Esophagus muscularis mucosa (tissue), 4 donors: ENCODE measurements around the gene MTMR11. TPM values are rescaled to one million over a fixed set of nuclear protein-coding genes. Genes with fewer than 3 reads are reported as not detected.

Experiments
- DNase-seq: peaks from one replicate; pipeline ENCODE4 v3.0.0-alpha.2; 2017; ENCODE audit errors: extremely low spot score
- H3K27ac ChIP-seq, 4 donors: fragments of 200-600 bp; sonication (generic); replicated peaks in 1 of 4; 1 replicate in 3 of 4; 2 replicates in 1 of 4; pipeline ENCODE4 v1.5.1; 2016 to 2019; ENCODE audit warnings: mild to moderate bottlenecking in 1 of 4
- H3K27me3 ChIP-seq, 4 donors: fragments of 200-600 bp; sonication (generic); one replicate each; pipeline versions ENCODE4 v1.5.1 to v1.6.0; 2016 to 2019
- H3K36me3 ChIP-seq, 4 donors: fragments of 200-600 bp; sonication (generic); one replicate each; pipeline ENCODE4 v1.5.1; 2016 to 2019
- H3K4me1 ChIP-seq, 4 donors: fragments of 200-600 bp; sonication (generic); one replicate each; pipeline ENCODE4 v1.5.1; 2016 to 2019
- H3K4me3 ChIP-seq, 4 donors: fragments of 200-600 bp; sonication (generic); 1 replicate in 2 of 4; 2 replicates in 2 of 4; pipeline ENCODE4 v1.5.1; 2016 to 2019; ENCODE audit warnings: mild to moderate bottlenecking in 4 of 4, moderate library complexity in 1 of 4
- H3K9me3 ChIP-seq, 4 donors: fragments of 200-600 bp; sonication (generic); 1 replicate in 3 of 4; 2 replicates in 1 of 4; pipeline ENCODE4 v1.5.1; 2016 to 2019
- EP300 ChIP-seq: sonication (generic); formaldehyde crosslinking; IDR thresholded peaks from one replicate; pipeline ENCODE4 v1.6.1; 2017; ENCODE audit warnings: antibody characterized with exemption
- POLR2A ChIP-seq: fragments of 450-650 bp; IDR thresholded peaks from one replicate; pipeline ENCODE4 v1.6.1; 2017; ENCODE audit warnings: antibody characterized with exemption, moderate library complexity, mild to moderate bottlenecking, low read depth
- POLR2AphosphoS5 ChIP-seq, 2 donors: sonication (generic); formaldehyde crosslinking; IDR thresholded peaks; one replicate each; pipeline ENCODE4 v1.6.1; 2017; ENCODE audit warnings: antibody characterized with exemption in 2 of 2
- WGBS: methylation state at CpG from one replicate; pipeline ENCODE4 v1.1.5; 2018; 5-methylcytosine and 5-hydroxymethylcytosine counted together
- intact Hi-C: fragments of 100-400 bp; cut with DNase I; formaldehyde crosslinking; loops from one replicate; pipeline ENCODE4 v1.15.1; 2023
- total RNA-seq, 4 donors: library from RNA; depleted of rRNA; stranded (reverse); fragments of >200 nt; gene quantifications; one replicate each; pipeline versions ENCODE4 v1.1.0 to v1.2.1, GENCODE V29; 2016
- TF ChIP-seq, protein P1 (sequence below), 3 experiments: fragments of 200-600 bp in 2 of 3; fragments of 450-650 bp in 1 of 3; sonication (generic) in 2 of 3; IDR thresholded peaks; one replicate each; pipeline ENCODE4 v1.5.1; 2017 to 2019; ENCODE audit warnings: antibody characterized with exemption in 3 of 3, mild to moderate bottlenecking in 2 of 3, moderate library complexity in 1 of 3

MTMR11 gene
- total RNA-seq, 4 donors from 2014 or later: 7.3 to 15.0 (median 10.5) TPM

DNA sequence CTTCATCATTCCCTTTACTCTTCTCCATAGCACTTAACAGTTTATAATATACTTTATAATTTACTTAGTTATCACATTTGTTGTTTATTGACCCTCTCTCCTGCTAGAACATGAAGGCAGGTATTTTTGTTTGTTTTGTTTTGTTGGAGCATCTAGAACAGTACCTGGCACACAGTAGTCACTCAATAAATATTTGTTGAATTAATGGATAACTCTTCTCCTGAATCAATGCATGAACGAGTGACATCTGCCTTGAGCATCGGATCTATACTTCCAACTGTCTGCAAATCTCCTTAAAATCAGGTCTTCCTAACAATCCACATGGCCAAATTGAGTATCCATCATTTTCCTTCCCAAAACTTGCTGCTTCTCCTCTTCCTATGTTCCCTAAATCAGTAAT lies 35.9 kb upstream of the MTMR11 start:
- intact Hi-C loops: no loop called here

DNA sequence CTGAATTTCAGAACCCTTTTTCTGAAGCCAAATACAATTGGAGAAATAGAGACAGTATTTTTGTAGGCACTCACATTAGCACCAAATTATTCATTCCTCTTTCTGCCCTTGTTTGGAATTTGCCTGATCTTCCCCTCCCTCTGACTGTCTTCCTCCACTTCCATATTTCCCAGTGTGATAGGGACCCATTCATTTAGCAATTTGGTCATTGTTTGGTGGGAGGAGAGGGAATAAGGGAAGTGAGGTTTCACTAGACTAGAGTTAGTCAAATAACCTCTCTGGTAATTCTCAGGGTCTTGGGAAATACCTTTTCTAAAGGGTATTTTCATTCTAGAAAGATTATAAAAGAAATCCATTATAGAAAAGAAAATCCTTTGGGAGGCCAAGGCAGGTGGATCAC lies 31.0 kb upstream of the MTMR11 start:
- H3K4me3 ChIP-seq: no peak overlapping the region
- DNase-seq: no peak
- no peak overlapping the region for H3K27ac ChIP-seq
- peaks cover 5 to 18% (median 12%) of the 10 kb centered on the region in 4 donors for H3K4me1 ChIP-seq
- intact Hi-C loops: no loop called here
- TF ChIP-seq POLR2A (no peak), EP300 (no peak), POLR2AphosphoS5 (IDR thresholded peaks at IDR 0.05) (no peak)
- TF ChIP-seq, protein P1, sequence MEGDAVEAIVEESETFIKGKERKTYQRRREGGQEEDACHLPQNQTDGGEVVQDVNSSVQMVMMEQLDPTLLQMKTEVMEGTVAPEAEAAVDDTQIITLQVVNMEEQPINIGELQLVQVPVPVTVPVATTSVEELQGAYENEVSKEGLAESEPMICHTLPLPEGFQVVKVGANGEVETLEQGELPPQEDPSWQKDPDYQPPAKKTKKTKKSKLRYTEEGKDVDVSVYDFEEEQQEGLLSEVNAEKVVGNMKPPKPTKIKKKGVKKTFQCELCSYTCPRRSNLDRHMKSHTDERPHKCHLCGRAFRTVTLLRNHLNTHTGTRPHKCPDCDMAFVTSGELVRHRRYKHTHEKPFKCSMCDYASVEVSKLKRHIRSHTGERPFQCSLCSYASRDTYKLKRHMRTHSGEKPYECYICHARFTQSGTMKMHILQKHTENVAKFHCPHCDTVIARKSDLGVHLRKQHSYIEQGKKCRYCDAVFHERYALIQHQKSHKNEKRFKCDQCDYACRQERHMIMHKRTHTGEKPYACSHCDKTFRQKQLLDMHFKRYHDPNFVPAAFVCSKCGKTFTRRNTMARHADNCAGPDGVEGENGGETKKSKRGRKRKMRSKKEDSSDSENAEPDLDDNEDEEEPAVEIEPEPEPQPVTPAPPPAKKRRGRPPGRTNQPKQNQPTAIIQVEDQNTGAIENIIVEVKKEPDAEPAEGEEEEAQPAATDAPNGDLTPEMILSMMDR (IDR thresholded peaks at IDR 0.05): no peak
- no peaks in the 10 kb centered on the region for H3K9me3 ChIP-seq
- H3K36me3 ChIP-seq: peaks cover 50 to 95% (median 87%) of the 10 kb centered on the region in 4 donors
- no peaks in the 10 kb centered on the region for H3K27me3 ChIP-seq

More for the DNA sequence above, 35.9 kb upstream of the MTMR11 start:
- H3K36me3 ChIP-seq: peaks cover 49 to 91% (median 85%) of the 10 kb centered on the region in 4 donors
- no peak overlapping the region for H3K4me3 ChIP-seq
- 90% methylated on average over 2 of the region's 2 CpGs for WGBS
- no peaks in the 10 kb centered on the region for H3K9me3 ChIP-seq
- DNase-seq: no peak
- H3K27me3 ChIP-seq: no peaks in the 10 kb centered on the region
- H3K4me1 ChIP-seq: peaks cover 0 to 13% (median 2%) of the 10 kb centered on the region in 4 donors
- no peak for TF ChIP-seq POLR2A
- TF ChIP-seq, protein P1 (IDR thresholded peaks at IDR 0.05): no peak
- no peak for TF ChIP-seq EP300
- no peak for TF ChIP-seq POLR2AphosphoS5 (IDR thresholded peaks at IDR 0.05)
- H3K27ac ChIP-seq: no peak overlapping the region

DNA sequence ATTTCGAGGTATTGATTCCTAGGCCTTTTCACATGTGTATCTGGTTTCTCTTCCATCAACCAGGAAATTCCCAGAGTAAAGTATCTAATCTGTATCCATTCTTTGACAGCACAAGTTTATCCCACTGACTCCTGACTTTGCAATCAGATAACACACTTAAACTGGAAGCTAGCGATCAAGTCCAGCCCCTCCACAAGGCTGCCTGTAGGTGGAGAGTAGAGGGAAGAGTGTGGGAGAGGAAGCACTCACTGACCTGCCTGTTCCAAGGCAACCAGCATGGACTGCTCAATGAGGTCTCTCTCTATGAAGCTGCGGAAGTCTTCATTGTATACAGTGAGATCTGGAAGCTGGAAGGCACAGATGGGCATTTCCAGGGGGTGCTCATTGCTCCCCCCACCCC lies 30.4 kb upstream of the MTMR11 start:
- DNase-seq: no peak
- no peak overlapping the region for H3K27ac ChIP-seq
- TF ChIP-seq POLR2AphosphoS5 (IDR thresholded peaks at IDR 0.05): no peak
- TF ChIP-seq, protein P1 (IDR thresholded peaks at IDR 0.05): no peak
- TF ChIP-seq POLR2A: no peak
- no peak for TF ChIP-seq EP300
- no peaks in the 10 kb centered on the region for H3K9me3 ChIP-seq
- H3K36me3 ChIP-seq: peaks cover 50 to 93% (median 81%) of the 10 kb centered on the region in 4 donors
- H3K4me3 ChIP-seq: no peak overlapping the region
- peaks cover 7 to 24% (median 17%) of the 10 kb centered on the region in 4 donors for H3K4me1 ChIP-seq
- WGBS: 95% methylated on average over 3 of the region's 3 CpGs
- no peaks in the 10 kb centered on the region for H3K27me3 ChIP-seq
- intact Hi-C loops: no loop called here

DNA sequence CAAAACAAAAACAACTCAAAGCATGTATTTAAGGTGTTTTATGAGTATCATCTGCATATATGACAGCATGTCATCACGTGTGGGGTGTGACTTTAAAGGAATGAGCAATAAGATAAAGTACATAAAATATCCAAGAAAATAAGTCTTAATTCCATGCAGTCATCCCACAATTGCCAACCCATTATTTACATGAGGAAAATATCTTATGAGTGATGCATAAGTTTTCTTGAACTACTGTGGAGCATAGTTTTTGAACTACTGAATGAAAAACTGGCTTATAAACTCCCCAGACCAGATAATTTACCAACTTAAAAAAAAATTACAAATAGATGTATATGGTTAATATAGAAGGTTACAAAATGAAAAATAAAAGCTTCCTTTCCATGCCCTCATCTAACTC lies 29.7 kb upstream of the MTMR11 start:
- H3K36me3 ChIP-seq: peaks cover 49 to 89% (median 77%) of the 10 kb centered on the region in 4 donors
- peaks cover 7 to 30% (median 20%) of the 10 kb centered on the region in 4 donors for H3K4me1 ChIP-seq
- no peak overlapping the region for H3K4me3 ChIP-seq
- no peaks in the 10 kb centered on the region for H3K9me3 ChIP-seq
- no peak for DNase-seq
- H3K27me3 ChIP-seq: no peaks in the 10 kb centered on the region
- intact Hi-C loops: no loop called here
- no peak overlapping the region for H3K27ac ChIP-seq
- 82% methylated on average over 1 of the region's 1 CpG for WGBS
- no peak for TF ChIP-seq POLR2AphosphoS5 (IDR thresholded peaks at IDR 0.05)
- TF ChIP-seq EP300: no peak
- TF ChIP-seq, protein P1 (IDR thresholded peaks at IDR 0.05): no peak
- TF ChIP-seq POLR2A: no peak

DNA sequence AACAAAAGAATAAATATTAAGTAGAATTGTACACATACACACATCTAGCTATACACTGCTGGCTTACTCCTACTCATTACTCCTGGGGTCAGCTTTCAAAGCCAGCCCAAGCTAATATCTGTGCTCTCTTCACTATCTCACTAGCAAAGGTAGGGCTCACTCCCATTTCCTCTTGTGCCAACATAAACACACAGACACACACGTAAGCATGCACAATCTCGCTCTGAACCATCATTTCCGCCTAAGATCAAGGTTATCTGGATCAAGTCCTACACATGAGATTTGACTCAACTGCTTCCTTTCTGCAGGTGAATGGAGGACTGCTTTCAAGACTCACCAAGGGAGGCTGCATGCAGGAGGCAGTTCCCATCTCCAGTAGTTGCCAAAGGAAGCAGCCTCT lies 28.8 kb upstream of the MTMR11 start:
- WGBS: 92% methylated on average over 3 of the region's 3 CpGs

More for the DNA sequence above, 28.8 kb upstream of the MTMR11 start:
- no peak for DNase-seq
- TF ChIP-seq, protein P1 (IDR thresholded peaks at IDR 0.05): no peak
- TF ChIP-seq POLR2A (no peak), POLR2AphosphoS5 (IDR thresholded peaks at IDR 0.05) (no peak), EP300 (no peak)
- H3K4me3 ChIP-seq: no peak overlapping the region
- intact Hi-C loops: no loop called here
- H3K36me3 ChIP-seq: peaks cover 39 to 85% (median 72%) of the 10 kb centered on the region in 4 donors
- no peaks in the 10 kb centered on the region for H3K9me3 ChIP-seq
- peaks cover 7 to 30% (median 20%) of the 10 kb centered on the region in 4 donors for H3K4me1 ChIP-seq
- H3K27ac ChIP-seq: no peak overlapping the region
- no peaks in the 10 kb centered on the region for H3K27me3 ChIP-seq
